ENCODE results near the gene FOCAD. TPM values are rescaled to one million over a fixed set of nuclear protein-coding genes. Genes with fewer than 3 reads are reported as not detected.

FOCAD gene
- total RNA-seq, 2 donors from 2014 or later = 32.0 to 76.1 TPM

DNA sequence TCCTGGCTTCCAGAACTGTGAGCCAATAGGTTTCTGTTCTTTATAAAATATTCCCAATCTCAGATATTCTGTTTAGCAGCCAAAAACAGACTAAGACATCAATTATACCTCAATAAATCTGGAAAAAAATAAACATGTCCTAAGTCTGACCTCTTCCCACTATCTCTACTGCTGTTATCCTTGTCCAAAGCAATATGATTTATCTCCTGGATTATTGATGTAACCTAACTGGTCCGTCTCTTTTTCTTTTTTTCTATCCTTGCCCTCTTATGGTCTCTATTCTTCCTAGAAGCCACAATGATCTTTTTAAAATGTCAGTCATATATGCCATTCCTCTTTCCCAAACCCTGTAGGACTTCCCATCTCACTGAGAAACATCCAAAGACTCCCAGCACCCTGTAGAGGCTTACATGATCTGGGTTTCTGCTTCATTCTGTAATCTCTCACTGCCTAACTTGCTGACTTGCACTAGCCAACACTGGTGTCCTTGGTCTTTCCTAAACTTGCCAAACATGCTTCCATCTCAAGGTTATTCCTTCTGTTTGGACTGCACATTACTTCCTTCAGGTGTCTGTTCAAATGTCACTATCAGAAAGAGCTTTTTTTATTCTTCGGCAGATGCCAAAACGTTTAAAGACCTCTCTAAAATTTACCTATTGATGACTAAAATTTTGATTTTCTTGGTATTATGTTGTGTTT lies 13.1 kb downstream of the FOCAD start:
- no peaks in the 10 kb centered on the region for H3K9me3 ChIP-seq
- H3K27me3 ChIP-seq (replicated peaks; ENCODE audit: insufficient read depth) = no peaks in the 10 kb centered on the region
- no peaks in the 10 kb centered on the region for H3K36me3 ChIP-seq
- intact Hi-C loops (cut with DNase I) = no loop called here
- no peaks in the 10 kb centered on the region for H3K4me1 ChIP-seq (replicated peaks)
- no peak for DNase-seq (ENCODE audit: low spot score)
- no peak for TF ChIP-seq POLR2A (IDR thresholded peaks at IDR 0.05)
- TF ChIP-seq POLR2AphosphoS5 (IDR thresholded peaks at IDR 0.05) = no peak
- TF ChIP-seq, protein P1, sequence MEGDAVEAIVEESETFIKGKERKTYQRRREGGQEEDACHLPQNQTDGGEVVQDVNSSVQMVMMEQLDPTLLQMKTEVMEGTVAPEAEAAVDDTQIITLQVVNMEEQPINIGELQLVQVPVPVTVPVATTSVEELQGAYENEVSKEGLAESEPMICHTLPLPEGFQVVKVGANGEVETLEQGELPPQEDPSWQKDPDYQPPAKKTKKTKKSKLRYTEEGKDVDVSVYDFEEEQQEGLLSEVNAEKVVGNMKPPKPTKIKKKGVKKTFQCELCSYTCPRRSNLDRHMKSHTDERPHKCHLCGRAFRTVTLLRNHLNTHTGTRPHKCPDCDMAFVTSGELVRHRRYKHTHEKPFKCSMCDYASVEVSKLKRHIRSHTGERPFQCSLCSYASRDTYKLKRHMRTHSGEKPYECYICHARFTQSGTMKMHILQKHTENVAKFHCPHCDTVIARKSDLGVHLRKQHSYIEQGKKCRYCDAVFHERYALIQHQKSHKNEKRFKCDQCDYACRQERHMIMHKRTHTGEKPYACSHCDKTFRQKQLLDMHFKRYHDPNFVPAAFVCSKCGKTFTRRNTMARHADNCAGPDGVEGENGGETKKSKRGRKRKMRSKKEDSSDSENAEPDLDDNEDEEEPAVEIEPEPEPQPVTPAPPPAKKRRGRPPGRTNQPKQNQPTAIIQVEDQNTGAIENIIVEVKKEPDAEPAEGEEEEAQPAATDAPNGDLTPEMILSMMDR (IDR thresholded peaks at IDR 0.05) = no peak
- no peak overlapping the region for H3K27ac ChIP-seq
- 78% methylated on average over 3 of the region's 3 CpGs for WGBS
- no peak overlapping the region for H3K4me3 ChIP-seq

DNA sequence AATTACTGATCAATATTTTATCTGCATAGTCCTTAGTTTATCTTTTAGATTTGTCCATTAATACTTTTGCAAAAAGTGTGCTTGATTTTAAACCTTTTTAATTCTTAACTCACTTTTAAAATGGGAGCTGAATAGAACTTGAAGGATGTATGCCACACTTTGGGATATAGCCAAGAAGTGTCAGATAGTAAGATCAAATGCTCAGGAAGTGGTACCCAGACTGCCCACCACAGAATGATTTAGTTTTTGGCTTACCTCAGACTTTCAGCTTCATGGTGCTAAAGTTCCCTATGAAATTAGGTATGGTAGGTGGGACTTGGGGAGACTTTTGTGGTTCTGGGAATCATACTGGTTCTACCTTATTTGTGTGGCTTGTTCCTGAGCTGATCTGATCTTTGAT lies 14.7 kb downstream of the FOCAD start:
- Histone ChIP-seq H3K9me3 (no peaks in the 10 kb centered on the region), H3K4me1 (replicated peaks) (no peaks in the 10 kb centered on the region), H3K4me3 (no peak overlapping the region), H3K27me3 (replicated peaks; ENCODE audit: insufficient read depth) (no peaks in the 10 kb centered on the region), H3K27ac (no peak overlapping the region), H3K36me3 (no peaks in the 10 kb centered on the region)
- no peak for DNase-seq (ENCODE audit: low spot score)
- intact Hi-C loops (cut with DNase I) = no loop called here
- TF ChIP-seq POLR2AphosphoS5 (IDR thresholded peaks at IDR 0.05) (no peak), POLR2A (IDR thresholded peaks at IDR 0.05) (no peak)
- TF ChIP-seq, protein P1 (IDR thresholded peaks at IDR 0.05) = no peak

DNA sequence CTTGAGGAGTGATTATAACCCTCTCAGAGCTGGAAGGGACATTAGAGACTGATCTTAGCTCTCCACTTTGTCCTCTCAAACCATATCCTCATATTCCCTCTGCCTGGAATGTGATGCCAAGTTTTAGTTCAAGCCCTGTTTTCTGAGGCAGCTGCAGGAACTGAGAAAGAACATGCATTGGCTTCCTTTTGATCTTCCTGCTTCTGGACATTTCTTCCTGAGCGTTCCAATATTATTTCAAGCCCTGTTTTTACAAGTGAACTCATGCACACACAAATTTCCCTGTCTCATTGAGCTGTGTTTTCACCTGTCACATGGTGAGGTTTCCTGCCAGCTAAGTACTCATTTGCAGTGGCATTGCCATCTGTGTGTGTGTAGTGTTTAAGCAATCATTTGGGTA lies 17.0 kb downstream of the FOCAD start:
- 10% methylated on average over 1 of the region's 1 CpG for WGBS
- H3K9me3 ChIP-seq = no peaks in the 10 kb centered on the region
- TF ChIP-seq POLR2AphosphoS5 (IDR thresholded peaks at IDR 0.05) (peak; percentile 66), POLR2A (IDR thresholded peaks at IDR 0.05) (no peak)
- H3K27ac ChIP-seq = peak overlapping the region in 1 of 2 donors; percentile 27
- intact Hi-C loops (cut with DNase I) = no loop called here
- DNase-seq (ENCODE audit: low spot score) = peak; percentile 10
- no peaks in the 10 kb centered on the region for H3K36me3 ChIP-seq
- H3K27me3 ChIP-seq (replicated peaks; ENCODE audit: insufficient read depth) = no peaks in the 10 kb centered on the region
- no peaks in the 10 kb centered on the region for H3K4me1 ChIP-seq (replicated peaks)
- no peak overlapping the region for H3K4me3 ChIP-seq

DNA sequence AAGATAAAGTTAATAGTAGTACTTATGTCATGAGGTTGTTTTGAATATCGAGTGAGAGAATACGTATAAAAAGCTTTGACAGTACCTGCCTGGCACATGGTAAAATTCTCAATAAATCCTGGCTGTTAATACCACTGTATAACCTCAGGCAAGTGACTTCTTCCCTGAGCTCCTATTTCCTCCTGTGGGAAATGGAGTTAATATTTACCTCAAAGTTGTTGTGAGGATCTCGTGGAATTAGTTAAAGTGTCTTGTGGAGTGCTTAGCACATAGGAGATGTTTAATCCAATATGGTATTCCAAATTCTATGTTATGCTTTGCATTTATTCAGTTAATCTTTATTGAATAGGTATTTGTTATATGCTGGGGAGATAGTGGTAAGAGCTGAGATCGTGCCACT lies 18.5 kb downstream of the FOCAD start:
- DNase-seq (ENCODE audit: low spot score) = no peak
- Histone ChIP-seq H3K4me1 (replicated peaks) (no peaks in the 10 kb centered on the region), H3K9me3 (no peaks in the 10 kb centered on the region), H3K36me3 (no peaks in the 10 kb centered on the region), H3K27me3 (replicated peaks; ENCODE audit: insufficient read depth) (no peaks in the 10 kb centered on the region), H3K4me3 (no peak overlapping the region), H3K27ac (no peak overlapping the region)
- TF ChIP-seq POLR2A (IDR thresholded peaks at IDR 0.05) (no peak), POLR2AphosphoS5 (IDR thresholded peaks at IDR 0.05) (no peak)
- TF ChIP-seq, protein P1 (IDR thresholded peaks at IDR 0.05) = no peak
- intact Hi-C loops (cut with DNase I) = no loop called here
- 49% methylated on average over 4 of the region's 4 CpGs for WGBS

DNA sequence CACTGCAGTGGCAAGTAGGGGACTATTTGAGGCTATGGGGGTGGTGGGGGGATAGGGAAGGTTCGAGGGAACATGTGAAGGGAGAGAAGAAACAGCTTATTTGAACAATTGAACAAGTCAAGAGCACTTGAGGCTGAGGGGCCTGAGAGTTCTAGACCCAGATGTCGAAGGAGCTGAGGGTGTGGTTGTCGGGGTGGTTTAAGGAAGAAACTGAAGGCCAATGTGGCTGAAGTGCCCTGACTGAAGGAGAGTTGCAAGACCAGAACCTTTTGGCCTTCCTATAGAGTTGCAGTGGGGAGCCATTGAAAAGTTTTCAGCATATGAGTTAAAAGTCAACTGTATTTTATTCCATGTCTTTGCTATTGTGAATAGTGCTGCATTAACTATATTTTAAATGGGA lies 19.1 kb downstream of the FOCAD start:
- TF ChIP-seq POLR2AphosphoS5 (IDR thresholded peaks at IDR 0.05) (no peak), POLR2A (IDR thresholded peaks at IDR 0.05) (no peak)
- TF ChIP-seq, protein P1 (IDR thresholded peaks at IDR 0.05) = no peak
- no peak overlapping the region for H3K4me3 ChIP-seq
- no peaks in the 10 kb centered on the region for H3K9me3 ChIP-seq
- 95% methylated on average over 3 of the region's 3 CpGs for WGBS
- no peak for DNase-seq (ENCODE audit: low spot score)
- H3K36me3 ChIP-seq = no peaks in the 10 kb centered on the region
- intact Hi-C loops (cut with DNase I) = no loop called here
- H3K4me1 ChIP-seq (replicated peaks) = no peaks in the 10 kb centered on the region
- no peaks in the 10 kb centered on the region for H3K27me3 ChIP-seq (replicated peaks; ENCODE audit: insufficient read depth)
- H3K27ac ChIP-seq = no peak overlapping the region

Measured in prostate gland (tissue), 2 donors.